KBM-7 (cell line): ENCODE data around the gene HHAT.

Source experiments
- DNase-seq: peaks from one replicate; pipeline ENCODE4 v3.0.0-alpha.2; 2015
- in situ Hi-C: fragments of 300-500 bp; cut with MboI; formaldehyde crosslinking; loops from 2 replicates; pipeline ENCODE4 v1.14.3; 2020; ENCODE audit warnings: low sequenced_read_pairs, low pct_unique_long_range_greater_than_20kb, mixed read lengths

Gene HHAT

DNA sequence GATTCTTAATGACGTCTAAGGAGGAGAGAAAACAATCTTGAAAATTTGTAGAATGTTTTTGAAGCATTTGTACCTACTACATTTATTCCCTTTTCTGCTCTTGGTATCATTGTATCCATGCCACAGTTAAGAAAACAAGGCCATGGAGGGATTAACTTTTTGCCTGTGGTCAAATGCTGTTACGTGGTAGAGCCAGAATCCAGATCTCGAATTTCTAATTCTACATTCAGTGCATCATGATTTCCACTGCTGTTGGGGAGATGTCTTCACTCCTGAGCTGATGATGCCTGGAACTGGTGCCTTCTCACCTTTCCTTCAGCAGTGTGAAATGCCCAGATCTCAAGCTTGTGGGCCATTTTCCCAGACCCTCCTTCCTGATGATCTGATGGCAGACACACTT, 175.6 kb downstream of the HHAT start:
- DNase-seq, result no peak
- in situ Hi-C loops, result no loop called here

DNA sequence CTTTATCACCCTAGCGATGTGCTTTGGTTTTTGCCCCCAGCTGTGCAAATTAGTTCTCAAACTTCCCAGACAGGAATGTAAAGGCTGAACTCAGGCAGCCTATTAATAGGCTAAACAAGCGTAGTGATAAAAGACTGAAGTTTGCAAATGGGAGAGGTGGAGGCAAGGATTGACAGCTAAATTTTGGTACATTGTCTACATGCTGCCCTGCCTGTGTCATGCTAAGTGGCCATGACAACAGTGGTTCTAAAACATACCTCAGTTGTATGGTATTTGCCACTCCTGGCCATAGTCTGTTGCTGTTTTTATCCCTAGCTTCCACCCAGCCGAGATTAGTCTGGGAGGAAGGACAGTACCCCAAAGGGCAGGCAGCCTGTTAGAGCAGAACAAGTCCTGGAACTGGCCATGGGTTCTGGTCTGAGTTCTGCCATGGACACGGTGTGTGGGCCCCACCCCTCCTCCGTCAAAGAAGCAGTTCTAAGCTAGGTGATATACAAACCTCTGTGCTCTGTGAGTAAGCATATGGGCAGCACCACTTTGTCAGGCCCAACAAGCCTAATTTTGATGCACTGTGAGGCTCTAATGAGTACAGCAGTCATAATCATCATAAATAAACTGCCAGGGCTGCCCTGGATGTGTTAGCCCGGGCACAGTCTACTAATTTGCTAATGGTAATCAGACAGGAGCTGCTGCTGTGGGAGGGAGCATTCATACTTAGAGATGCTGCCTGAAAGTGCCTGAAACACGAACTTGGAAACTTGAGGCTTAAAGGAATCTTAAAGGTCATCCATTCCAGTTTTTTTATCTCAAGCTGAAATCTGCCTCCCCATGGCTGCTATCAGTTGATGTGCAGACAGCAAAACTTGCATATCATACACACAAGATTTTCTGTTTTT, 177.1 kb downstream of the HHAT start:
- in situ Hi-C loops, result no loop called here
- DNase-seq, result no peak

DNA sequence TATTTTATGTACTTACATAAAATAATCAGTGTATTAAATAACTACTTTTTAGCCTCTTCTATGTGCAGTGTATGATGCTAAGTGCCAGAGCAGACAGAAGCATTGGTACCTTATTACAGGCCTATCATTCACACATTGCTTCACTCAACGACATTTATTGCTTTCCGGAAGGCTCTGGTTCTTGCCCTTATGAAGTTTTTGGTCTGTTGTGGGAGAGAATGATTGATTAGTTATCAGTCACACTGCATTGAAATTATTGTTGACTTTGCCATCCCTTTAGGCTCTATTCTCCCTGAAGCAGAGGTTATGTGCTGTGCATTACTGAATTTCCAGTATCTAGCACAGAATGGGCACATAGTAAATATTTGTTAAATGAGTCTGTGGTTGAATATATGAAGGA, 178.0 kb downstream of the HHAT start:
- no peak for DNase-seq
- in situ Hi-C loops, result no loop called here

DNA sequence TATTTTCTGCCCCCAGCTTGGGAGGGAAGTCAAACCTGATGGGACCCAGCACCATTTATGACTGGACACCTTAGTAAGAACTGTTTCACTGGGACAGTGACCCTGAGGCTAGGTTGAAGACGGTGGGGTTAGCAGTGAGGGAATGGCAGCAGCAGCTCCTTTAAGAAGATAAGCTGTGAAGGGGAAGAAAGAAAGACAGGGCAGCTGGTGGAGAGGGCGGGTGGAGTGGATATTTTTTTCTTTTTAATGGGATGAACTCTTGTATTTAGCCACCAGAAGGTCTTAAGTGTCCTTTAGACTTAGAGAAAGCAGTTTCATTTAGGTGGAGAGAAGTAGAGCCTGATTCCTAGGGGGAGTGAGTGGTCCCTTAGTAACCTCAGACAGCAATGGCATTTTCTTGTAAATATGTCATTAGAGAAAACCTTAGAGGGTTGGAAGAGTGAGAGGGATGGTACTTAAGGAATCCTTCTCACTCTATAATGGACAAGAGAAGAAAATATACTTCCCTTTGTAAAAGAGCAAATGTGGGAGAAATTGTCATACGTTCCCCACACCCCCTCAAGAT, 187.5 kb downstream of the HHAT start:
- in situ Hi-C loops, result no loop called here
- no peak for DNase-seq

DNA sequence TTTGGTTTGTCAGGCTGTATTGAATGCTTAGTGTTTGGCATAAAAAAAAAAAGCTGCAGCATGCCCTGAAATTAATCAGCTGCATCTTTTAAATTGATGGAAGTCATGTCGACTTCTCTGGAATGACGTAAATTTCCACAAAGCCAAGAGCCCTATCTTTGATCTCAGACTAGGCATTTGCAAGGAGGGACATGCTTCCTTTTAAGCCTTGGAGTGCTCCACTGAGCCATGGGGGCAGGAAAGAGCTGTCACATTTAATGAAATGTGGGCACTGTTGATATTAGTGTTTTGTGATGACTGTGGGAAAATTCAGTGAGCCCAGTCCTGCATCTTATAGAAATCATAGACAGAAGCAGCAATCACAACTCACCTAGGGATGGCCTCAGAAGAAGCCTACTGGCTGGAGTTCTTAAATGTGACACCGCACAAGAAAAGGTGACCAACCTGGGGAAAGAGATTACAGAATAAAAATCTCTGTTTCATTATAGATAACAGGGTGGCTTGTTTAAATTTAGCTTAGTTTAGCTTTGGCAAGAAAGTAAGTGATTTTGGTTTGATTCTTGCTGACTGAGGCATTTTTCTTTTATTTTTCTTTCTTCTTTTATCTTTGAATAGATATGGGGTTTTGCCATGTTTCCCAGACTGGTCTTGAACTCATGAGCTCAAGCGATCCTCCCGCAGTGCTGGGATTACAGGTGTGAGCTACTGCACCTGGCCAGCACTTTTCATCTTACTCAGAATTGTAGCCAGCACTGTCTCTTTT, 188.2 kb downstream of the HHAT start:
- in situ Hi-C loops, result no loop called here
- DNase-seq, result no peak

DNA sequence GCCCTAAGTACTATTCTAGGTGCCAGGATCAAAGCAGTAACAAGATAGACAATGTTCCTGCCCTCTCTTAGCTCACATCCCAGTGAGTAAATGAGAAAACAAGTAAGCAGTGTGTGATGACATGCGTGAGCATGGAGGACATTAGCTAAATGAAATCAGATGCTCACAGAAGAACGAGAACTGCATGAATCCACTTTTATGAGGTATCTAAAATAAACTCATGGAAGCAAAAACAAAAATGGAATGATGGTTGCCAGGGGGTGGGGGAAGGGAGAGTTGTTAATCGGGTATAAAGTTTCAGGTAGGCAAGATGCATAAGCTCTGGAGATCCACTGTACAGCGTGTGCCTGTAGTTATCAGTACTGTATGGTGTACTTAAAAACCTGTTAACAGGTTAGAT, 195.1 kb downstream of the HHAT start:
- in situ Hi-C loops, result no loop called here
- no peak for DNase-seq

DNA sequence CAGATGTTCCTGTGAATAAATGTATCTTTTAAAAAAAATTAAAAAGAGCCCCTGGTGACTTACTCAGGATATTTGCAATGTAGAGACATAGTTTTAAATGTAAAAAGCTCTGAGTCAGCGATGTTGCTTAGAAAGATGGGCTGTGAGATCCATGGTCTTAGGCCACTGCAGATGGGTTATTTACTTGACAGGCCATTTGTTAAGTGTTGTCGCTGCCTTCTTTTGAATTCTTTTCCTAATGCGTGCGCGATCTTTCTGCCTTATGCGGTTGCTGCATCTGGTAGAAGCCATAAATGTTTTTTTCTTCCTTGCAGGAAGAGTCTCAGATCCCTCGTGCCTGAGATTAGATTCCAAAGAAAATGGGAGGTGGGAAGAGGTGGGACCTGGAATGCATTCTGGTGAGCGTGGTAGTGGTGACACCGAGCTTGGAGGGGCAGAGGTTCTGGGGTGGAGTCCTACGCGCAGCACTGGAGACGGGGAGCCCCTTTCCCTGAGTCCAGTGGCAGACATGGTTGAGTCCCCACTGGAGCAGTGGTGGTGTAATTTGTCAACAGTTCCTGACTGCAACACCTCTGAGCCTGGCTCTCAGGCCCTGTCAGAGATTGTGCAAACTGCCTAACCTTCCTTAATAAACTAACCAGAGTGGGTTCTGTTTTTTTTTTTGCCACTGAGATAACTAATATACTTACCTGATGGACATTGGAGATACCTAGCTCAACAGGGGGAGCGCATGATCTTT, 197.2 kb downstream of the HHAT start:
- no peak for DNase-seq
- in situ Hi-C loops, result no loop called here

DNA sequence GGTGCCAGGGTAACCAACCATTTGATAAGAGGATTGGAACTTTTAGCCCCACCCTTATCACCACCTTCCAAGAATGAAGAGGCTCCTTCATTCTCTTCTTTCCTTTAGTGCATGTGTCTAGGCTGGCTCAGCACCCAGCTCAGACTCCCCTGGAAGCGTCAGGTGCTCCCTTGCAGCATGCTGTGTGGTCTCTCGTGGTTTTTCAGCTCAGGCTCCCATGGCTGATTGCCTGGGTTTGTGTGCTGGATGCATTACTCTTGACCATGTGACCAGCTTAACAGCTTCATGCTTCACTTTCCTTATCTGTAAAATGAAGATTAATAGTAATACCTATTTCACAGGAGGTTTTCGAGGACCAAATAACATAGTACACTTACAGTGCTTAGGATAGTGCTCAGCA, 198.4 kb downstream of the HHAT start:
- DNase-seq, result no peak
- in situ Hi-C loops, result no loop called here

DNA sequence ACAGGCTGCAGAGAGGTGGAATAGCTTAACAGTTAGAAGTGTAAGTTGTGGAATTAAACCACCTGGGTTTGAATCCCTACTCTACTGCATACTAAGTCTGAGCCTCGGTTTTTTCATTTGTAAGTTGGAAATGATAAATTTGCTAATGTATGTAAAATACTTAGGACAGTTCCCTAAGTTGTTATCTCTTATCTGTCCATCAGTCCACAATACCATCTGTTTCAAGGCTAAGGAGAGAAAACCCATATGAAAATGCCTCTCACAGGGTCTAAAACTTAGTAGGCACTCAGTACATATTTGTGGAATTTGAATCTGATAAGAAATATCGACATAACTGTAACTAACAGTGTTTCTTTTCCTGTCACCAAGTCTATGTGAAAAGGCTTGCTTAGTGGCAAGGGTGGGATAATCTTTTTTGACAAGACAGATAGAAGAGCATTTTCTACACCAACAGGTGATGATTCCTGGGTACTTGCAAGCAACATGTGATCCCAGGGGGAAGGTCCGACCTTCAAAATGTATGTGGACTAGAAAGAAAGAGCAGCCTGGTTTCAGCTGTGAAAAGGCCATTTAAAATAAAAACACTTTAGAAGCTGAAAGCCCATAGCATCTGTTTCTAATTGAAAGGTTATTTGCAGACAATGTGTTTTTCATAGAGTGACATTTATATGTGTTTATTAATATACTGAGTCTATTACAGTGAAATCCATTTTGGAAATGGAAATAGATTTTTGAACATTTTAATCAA, 202.9 kb downstream of the HHAT start:
- DNase-seq, result no peak
- in situ Hi-C loops, result no loop called here

DNA sequence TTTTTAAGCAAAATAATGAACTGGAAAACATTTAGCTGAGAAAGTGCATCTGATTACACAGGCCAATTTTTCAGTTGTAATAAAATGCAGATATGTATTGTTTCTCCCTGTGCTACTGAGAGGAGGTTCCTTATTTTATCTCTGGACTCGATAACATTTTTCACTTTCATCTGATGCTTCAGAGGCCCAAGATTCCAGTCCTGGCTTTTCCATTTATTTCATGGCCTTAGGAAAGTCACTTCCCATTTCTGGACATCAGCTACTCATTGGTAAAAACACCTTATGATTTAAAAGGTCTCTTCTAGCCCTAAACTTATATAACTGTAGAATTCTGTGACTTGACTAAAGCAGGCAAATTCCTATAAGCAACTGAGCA, 203.5 kb downstream of the HHAT start:
- no peak for DNase-seq
- in situ Hi-C loops, result no loop called here

DNA sequence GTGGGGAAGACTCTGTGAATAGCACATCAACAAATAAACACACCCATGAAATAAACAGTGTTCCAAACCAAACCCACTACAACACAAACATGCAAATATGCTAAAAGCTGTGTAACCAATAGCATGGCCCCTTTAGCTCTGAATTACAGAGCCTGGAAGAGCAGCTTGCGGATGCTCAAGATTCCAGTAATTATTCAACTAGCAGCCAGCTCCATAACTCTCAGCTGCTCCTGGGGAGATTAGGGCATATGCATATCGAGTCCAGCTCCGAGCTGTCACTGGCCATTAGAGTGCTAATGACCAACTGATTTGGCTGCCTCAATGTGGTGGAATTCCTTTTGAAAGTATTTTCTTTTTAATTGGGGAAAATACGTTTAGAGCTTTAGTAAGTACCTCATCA, 207.1 kb downstream of the HHAT start:
- in situ Hi-C loops, result no loop called here
- DNase-seq, result no peak

DNA sequence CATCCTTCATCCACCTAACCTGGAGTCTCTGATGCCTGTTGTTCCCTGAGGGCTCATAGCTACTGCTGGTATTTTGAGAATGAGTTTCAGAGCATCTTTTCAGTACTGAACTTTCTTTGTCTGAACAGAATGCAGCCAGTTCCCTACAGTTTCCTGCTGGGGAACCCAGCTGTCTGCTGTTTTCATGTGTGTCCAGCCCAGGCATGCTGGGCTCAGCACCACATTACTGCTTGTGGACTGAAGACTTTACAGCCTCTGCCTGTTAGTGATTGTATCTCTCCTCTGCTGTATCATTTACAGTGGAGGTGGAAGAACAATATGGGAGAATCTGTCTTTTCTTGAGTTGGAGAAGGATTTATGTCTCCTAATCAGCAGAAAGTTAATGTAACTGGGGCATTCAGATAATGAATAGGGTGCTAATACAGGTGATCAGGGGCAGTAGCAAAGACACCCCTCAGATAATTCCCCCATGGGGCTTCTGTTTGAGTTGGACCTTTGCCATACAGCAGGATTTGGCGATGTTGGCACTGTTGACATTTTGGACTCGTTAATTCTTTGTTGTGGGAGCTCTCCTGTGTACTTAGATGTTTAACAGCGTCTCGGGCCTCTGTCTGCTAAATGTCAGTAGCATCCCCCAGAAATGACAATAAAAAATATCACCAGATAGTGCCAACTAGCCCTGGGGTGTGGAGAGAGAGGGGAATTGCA, 207.7 kb downstream of the HHAT start:
- in situ Hi-C loops, result no loop called here
- no peak for DNase-seq

DNA sequence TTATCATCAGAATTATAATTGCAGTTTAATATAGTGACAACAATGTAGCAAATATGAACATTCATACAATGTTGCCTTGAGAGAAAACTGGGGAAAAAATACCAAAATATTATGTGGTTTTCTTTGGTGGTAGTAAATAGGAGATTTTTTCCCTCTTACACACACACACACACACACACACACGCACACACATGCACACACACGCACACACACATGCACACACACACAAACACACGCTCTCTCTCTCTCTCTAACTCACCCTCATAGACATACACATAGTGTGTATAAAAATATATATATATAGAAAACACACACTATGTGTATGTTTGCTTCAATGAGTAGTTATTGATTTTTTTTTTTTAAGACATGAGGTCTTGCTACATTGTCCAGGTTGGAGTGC, 211.6 kb downstream of the HHAT start:
- in situ Hi-C loops, result no loop called here
- no peak for DNase-seq

DNA sequence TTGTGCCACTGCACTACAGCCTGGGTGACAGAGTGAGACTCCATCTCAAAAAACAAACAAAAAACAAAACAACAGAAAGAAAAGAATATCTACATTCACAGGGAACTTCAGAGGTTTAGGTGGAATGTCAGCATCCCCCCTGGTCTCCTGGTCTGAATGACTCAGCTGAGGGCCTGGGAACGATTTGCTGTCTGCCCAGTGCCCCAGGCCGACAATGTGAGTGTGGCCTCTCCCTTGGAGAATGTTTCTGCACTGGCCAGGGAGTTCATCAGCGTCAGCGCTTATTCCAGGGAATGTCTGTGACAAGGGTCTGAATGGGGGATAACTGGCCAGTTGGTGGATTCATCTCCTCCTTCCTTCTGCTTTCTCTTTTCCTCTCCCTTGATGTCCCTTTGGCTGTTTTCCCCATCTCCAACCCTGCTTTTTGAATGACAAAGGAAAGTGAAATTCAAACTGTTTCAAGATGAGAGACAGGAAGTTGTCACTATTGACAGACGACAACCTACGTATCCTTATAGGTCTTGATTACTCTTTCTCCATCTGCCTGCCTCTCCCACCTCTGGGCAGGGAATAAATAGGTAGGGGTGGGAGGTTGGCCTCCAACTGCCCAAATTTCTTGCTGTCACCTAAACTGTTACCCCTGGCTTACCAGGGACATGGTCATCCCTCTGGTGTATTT, 213.1 kb downstream of the HHAT start:
- DNase-seq, result no peak
- in situ Hi-C loops, result no loop called here

DNA sequence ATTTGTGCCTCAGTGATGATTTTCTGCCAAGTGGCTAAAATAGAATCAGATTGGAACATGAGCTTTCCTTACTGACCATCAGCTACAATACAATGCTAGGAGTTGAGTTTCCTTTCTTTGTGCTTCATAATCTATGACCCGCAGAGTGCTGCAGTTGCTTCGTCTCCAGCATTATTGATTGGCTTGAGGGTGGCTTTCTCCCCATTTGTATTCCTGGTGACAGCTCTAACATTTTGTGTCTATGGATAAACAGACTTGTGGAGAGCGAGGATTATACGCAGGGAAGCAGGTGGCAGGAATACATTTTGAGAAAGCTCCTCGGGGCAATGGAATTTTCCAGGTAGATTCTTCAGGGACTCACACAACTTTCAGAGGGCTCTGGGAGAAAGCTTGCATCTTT, 223.2 kb downstream of the HHAT start:
- DNase-seq, result no peak
- in situ Hi-C loops, result no loop called here

DNA sequence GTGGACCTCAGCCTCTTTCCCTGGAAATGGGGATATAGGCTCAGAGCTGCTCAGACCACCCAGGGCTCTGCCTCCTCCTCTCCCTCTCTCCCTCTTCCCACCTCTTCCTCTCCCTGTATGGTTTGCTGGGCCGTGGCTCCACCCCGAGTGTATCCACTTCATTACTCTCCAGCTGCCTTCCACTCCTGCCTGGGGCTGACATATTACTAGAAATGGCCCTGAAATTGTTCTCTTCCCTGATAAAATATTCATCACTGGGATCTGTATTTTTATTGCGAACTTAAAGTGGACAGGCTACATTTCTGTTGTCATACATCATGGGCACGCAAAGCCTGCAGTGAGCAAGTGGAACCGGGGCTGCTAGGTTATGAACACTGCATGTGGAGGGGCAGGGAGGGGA, 225.0 kb downstream of the HHAT start:
- no peak for DNase-seq
- in situ Hi-C loops, result no loop called here

DNA sequence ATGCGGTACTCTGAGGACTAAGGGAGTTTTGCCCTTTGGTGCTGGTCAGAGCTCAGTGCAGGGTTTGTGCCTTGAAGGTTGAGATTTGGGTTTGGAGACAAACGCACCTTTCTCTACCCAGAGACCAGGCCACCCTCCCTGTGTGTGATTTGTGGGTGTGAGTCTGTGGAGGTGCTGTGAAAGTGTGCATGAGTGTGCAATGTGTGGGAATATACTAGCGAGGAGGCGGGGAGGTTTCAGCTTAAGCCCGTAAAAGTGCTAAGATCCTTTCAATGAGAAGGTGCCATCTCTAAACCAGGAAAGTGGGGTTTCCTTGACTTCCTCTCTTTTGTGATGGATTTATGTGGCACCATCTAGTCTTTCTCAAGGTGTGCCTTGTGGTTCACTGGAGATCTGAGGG, 225.7 kb downstream of the HHAT start:
- DNase-seq, result no peak
- in situ Hi-C loops, result no loop called here

DNA sequence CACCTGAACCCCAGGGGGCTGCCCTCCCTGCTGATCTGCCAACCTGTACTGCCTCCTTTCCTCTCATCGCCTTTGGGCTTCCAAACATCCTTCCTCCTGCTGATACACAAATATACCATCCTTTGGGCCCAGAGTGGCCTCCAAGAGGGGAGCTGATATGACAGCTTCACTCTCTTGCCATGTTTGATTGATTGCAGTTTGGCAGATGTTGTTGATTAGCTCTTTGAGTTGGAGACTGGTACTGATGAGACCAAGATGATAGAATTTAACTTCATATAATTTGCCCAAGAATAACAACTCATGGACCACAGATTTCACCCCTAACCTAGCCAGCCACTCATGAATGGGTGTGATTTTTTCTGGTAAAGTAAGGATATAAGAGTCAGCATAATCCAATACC, 227.8 kb downstream of the HHAT start:
- in situ Hi-C loops, result no loop called here
- DNase-seq, result no peak
